ENCODE measurements around the gene LPAR3.
"Not testable (repeated sequence)": the region's sequence is repeated elsewhere in the genome, so short reads cannot be mapped to it uniquely, and the experiment has no call there.

LPAR3 gene

DNA sequence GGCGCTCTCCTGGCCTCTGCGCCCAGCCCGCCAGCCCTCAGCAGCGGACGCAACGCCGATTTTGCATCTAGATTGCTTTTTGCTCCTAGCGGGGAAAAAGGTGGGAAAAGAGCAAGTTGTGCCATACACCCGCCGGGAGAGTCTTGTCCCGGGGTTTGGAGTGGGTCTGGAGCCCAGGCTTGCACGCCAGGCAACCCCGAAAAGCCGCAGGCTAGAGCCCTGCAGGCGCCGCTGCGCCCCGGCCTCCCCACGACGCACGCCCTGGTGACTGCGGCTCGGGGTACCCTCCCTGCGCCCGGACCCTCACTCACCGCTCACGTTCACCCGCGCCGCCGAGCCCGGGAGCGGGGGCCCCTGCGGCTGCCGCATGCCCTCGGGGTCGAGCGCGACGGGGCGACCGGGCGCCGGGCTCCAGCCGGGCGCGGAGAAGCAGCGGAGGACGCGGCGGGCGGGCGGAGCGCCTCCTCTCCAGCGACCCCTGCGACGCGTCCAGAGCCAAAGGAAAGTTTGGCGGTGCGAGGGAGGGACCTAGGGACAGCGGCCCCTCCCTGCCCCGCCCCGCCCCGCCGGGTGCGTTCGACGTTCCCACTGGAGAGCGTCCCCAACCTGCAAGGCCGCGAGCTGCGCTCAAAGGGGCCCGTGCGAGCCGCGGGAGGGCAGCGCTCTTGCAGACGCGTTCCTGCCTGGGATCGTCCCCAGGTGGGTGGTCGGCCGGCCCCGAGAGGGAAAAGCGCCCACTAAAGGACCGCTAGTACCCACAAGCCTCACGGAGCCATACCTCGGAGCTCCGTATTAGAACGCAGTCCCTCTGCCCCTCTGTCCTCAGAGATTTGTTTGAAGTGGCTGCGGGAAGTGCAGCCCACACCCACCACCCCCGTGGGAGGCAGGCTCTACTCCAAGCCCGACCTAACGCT lies at the start of gene LPAR3:
LPAR3 (minus strand) TSS at position 502 of the 914 bp plus-strand sequence. CDS start 27,086 bp downstream, outside the sequence.
- peak; percentile 22 for DNase-seq

GRCh38 chr1:84941843-84942242 lies 48.8 kb upstream of the LPAR3 start:
- DNase-seq, result no peak

DNA sequence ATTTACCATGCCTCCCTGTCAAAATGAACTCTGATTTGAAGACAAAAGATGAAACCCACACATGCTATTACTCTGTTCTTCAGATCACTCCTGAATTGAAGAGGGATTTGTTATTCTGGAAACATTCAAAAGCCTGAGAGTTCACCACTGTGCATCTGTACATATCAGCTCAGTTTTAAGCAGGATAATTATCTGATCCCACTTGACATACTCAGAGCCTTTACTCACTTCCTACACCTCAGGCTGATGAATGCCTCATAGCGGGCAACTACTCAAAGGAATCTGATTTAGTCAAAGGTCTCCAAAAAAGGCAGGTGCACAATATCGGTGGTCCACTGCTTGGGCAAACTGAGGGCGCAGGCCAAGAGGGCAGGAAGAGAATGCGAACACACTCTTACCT lies 47.5 kb upstream of the LPAR3 start:
- no peak for DNase-seq

- DNase-seq, result no peak
Observed at GRCh38 chr1:84939761-84940160, 46.8 kb upstream of the LPAR3 start.

DNA sequence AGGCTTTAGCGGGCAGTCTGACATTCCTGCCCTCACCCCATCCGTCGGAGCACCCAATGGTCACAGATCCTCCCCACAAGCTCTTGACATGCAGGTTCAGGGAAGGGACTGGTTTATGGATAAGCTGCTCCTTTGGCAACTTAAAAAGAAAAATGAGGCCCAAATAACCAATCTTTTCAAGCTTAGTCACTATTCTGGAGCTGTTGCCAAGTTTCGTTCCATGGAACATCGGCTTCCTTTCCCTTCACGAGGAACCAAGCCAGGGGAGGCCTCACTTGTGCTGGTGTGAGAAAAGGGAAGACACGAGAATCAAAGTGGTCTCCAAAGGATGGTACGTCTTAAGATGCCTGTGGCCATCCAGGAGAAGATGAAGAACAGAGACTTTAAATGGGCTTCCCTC lies 46.1 kb upstream of the LPAR3 start:
- DNase-seq, result no peak

- no peak for DNase-seq
Observed at GRCh38 chr1:84936116-84936810, 43.3 kb upstream of the LPAR3 start.

- no peak for DNase-seq
Observed at GRCh38 chr1:84933011-84933611, 40.1 kb upstream of the LPAR3 start.

DNA sequence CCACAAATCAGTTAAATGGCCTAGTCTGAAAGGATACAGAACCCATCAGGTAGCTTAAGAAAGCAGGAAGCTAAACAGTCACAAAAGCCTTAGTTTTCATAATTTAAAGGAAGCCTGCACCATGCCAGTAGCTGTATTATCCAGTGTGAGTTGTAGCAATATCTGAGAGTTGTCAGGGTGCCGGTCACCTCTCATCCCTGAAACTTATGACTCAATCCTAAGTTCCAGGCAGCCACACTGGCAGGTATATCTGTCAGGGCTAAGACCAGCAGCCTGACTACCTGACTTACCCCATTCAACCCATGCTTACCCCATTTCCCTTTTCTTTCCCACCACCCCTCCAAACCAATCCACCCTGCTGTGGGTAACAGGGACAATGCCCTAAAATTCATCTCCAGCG lies 37.8 kb upstream of the LPAR3 start:
- DNase-seq, result no peak

DNA sequence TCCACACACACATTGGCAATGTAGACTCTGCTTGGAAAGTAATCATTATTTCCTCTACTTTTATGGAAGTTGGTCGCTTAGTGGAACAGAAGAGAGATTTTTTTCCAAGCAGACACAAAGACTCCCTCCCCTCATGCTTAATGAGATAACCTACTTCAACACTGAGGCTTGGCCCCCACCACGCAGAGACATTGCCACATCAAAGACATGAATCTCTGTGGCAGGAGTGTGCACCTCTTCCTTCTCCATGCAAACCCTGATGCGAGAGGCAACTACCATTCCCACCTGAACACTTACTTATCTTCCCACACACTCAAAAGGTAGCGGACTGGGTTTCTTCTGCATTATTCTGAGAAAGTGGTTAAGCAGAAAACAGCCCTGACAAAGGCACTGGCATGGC lies 37.3 kb upstream of the LPAR3 start:
- no peak for DNase-seq

DNA sequence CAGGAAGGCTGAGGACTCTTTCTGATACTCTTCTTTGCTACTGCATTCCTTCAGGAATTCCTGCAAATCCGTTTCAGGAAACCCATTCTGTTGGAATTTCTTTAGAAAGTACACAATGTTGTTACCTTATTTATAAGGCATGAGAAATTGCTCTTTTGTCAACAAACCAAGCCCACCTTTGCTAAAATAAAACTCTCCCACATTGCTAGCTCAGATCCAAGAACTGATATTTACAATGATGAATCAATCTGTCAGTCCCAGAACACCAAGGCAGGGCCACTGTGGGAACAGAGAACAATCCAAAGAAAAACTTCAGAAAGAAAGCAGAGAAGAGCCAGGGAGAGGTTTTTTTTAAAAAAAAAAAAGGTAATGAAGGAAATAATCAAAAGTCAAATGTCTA lies 36.6 kb upstream of the LPAR3 start:
- DNase-seq, result no peak

DNA sequence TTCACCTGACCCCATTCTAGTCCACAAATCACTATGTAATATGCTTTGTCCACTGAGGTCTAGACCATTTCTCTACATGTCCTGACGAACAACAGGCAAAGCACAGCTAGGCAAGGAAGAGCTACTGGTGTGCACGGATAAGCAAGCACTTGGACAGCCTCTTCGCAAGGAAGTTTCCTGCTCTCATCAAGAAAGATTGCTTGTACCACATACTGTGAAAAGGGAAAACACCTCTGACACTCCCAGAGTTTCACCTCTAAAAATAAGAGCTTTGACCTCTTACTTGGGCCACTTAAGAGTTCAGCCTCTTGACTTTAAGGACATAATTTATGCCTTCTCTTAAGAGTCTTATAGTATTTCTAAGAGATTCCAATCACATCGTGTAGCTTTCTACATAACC lies 36.0 kb upstream of the LPAR3 start:
- DNase-seq, result no peak

DNA sequence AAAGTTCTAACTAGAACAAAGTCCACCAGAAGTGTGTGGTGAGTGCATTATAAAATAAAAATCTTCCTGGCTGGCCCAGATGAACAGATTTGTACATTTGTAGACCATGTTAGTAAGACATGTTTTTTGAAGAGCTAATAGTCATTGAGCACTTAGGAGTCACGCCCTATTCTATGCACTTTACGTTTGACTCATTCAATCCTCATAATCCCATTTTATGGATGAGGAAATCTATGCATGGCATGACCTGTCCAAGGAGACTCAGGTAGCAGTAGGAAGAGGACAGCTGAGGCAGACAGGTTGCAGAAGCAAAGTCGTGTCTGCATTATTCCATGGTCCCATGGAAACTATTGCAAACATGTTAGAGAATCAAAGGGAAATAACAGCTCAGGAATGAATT lies 30.3 kb upstream of the LPAR3 start:
- DNase-seq, result no peak

GRCh38 chr1:84920159-84920558 lies 27.2 kb upstream of the LPAR3 start:
- no peak for DNase-seq

GRCh38 chr1:84919461-84919970 lies 26.5 kb upstream of the LPAR3 start:
- no peak for DNase-seq

GRCh38 chr1:84918726-84919336 lies 25.8 kb upstream of the LPAR3 start:
- DNase-seq, result no peak

DNA sequence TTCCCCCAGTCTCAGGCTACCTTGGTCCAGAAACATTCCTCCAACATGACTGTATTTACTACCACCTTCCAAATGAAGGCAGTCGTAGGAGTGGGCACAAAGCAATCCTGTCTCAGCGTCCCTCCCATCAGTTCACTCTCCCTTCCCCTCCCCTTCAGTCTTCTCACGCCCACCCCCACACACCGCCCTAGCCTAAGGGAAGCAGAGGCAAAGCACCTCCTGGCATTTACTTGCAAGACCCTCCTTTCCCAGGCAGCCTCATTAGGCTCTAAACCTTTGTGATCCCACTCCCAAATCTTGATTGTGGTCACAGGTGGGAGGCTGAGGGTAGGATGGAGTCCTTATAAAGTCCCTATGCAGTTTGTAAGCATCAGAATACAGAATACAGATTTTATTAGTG lies 23.9 kb upstream of the LPAR3 start:
- DNase-seq, result no peak

DNA sequence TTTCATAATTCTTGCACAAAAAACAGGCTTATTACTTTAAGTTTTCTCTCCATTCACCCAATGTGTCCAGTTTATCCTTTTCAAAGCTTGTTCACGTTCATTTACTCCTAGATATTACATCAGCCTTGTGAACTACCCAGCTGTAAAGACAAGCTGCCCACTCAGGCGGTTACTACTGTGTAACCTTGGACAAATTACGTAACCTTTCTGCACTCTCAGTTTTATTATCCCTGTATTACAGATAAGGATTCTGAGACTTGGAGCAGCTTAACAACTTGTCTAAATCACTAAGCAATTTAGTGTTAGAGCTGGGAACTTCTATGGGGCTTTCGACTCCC lies 20.5 kb upstream of the LPAR3 start:
- no peak for DNase-seq

GRCh38 chr1:84912726-84913554 lies 19.9 kb upstream of the LPAR3 start:
- DNase-seq, result no peak

- not testable (repeated sequence) for DNase-seq
Observed at GRCh38 chr1:84908746-84909464, 15.9 kb upstream of the LPAR3 start.

DNA sequence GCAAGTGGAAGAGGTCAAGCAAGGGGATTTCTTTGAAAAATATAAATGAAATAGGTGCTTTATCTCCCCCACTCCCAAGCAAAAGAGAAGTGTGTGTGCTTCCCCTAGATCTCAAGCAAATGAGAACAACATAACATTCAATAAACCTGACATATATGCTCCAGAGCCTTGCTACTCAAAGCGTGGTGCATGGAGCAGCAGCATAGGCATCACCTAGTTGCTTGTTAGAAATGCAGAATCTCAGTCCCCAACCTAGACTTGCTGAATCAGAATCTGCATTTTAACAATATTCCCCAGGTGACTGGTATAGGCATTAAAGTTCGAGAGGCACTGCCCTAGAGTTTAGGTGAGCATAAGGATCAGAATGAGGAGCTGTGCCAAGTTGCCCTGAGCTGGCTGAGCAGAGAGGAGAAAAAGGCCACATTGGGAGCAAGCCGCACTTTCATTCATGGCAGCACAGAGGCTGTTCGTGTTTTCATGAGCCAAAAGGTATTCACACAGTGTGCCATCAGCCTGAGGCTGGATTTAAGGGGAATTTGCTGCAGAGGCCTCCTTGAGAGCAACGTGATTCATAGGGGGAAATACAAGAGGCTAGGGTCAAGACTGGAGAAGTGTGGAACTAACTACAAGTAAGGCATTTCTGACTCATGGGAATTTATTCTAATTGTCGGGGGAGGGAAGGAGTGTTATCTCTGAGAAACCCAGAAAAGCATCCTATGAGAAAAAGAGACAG lies 14.3 kb upstream of the LPAR3 start:
- no peak for DNase-seq

- DNase-seq, result not testable (repeated sequence)
Observed at GRCh38 chr1:84902727-84903126, 9.7 kb upstream of the LPAR3 start.

Data from stimulated activated CD4-positive, alpha-beta T cell treated with anti-CD3 and anti-CD28 coated beads, Interleukin-4, amount 100 ng/mL, for 1 hour (primary cell).